Keratinocyte (primary cell): ENCODE results near the gene PES1. TPM values are rescaled to one million over a fixed set of nuclear protein-coding genes. Genes with fewer than 3 reads are reported as not detected.

Source experiments
- DNase-seq: peaks from one replicate; pipeline ENCODE4 v3.0.0-alpha.2; 2011; ENCODE audit warnings: low read depth, missing footprints, low spot score
- FAIRE-seq: peaks from 2 replicates; lab custom pipeline; 2011; peaks lifted over from hg19 to GRCh38; lab: Jason Lieb, UNC
- H2AFZ ChIP-seq: 2 replicates; pipeline ENCODE4 v1.6.0; 2012; ENCODE audit warnings: low read length, control low read depth, inconsistent platforms; ENCODE audit not compliant: control insufficient read depth
- H3K27ac ChIP-seq: 2 replicates; pipeline ENCODE4 v1.5.1; 2011; ENCODE audit warnings: low read length; ENCODE audit not compliant: control insufficient read depth, insufficient read depth
- H3K27me3 ChIP-seq: 3 replicates; pipeline ENCODE4 v1.6.0; 2011; ENCODE audit warnings: low read length; ENCODE audit not compliant: control insufficient read depth, insufficient read depth; ENCODE audit errors: extremely low read depth
- H3K36me3 ChIP-seq, 2 experiments: 2 replicates in 1 of 2; 3 replicates in 1 of 2; pipeline ENCODE4 v1.5.1; 2011; ENCODE audit warnings: low read length in 2 of 2, mild to moderate bottlenecking in 1 of 2; ENCODE audit not compliant: control insufficient read depth in 2 of 2, insufficient read depth in 2 of 2; ENCODE audit errors: extremely low read depth in 1 of 2
- H3K4me1 ChIP-seq: 3 replicates; pipeline ENCODE4 v1.5.1; 2011; ENCODE audit warnings: low read length; ENCODE audit not compliant: control insufficient read depth, insufficient read depth; ENCODE audit errors: extremely low read depth
- H3K4me2 ChIP-seq: 3 replicates; pipeline ENCODE4 v1.6.0; 2011; ENCODE audit warnings: low read depth, low read length; ENCODE audit not compliant: control insufficient read depth, insufficient read depth; ENCODE audit errors: extremely low read depth
- H3K4me3 ChIP-seq, 3 experiments: fragments of 200-600 bp in 1 of 3; sonication (generic) in 1 of 3; 2 replicates in 2 of 3; 3 replicates in 1 of 3; pipeline ENCODE4 v1.5.1; 2011 to 2016; ENCODE audit warnings: low read length in 3 of 3, mild to moderate bottlenecking in 3 of 3, control low read depth in 2 of 3, inconsistent platforms in 1 of 3, low read depth in 1 of 3, mixed read lengths in 1 of 3, mixed run types in 1 of 3, moderate library complexity in 1 of 3; ENCODE audit not compliant: control insufficient read depth in 2 of 3, insufficient read depth in 2 of 3; ENCODE audit errors: extremely low read depth in 1 of 3
- H3K79me2 ChIP-seq: 2 replicates; pipeline ENCODE4 v1.6.0; 2012; ENCODE audit warnings: low read length; ENCODE audit not compliant: control insufficient read depth, insufficient read depth
- H3K9ac ChIP-seq: 3 replicates; pipeline ENCODE4 v1.6.0; 2011; ENCODE audit warnings: low read length; ENCODE audit not compliant: control insufficient read depth, insufficient read depth; ENCODE audit errors: extremely low read depth
- H3K9me1 ChIP-seq: 3 replicates; pipeline ENCODE4 v1.6.0; 2011; ENCODE audit warnings: low read length; ENCODE audit not compliant: control insufficient read depth, insufficient read depth; ENCODE audit errors: extremely low read depth
- H3K9me3 ChIP-seq: 2 replicates; pipeline ENCODE4 v1.5.1; 2012; ENCODE audit warnings: low read depth, low read length; ENCODE audit not compliant: control insufficient read depth
- H4K20me1 ChIP-seq: 3 replicates; pipeline ENCODE4 v1.6.0; 2011; ENCODE audit warnings: low read length; ENCODE audit not compliant: control insufficient read depth, insufficient read depth; ENCODE audit errors: extremely low read depth
- CTCF ChIP-seq, 3 experiments: IDR thresholded peaks in 1 of 3; conservative IDR thresholded peaks in 1 of 3; optimal IDR thresholded peaks in 1 of 3; 2 replicates in 2 of 3; 3 replicates in 1 of 3; pipeline versions ENCODE3 to v1.5.1; 2011; ENCODE audit warnings: low read length in 3 of 3, mild to moderate bottlenecking in 3 of 3, moderate library complexity in 2 of 3, control low read depth in 1 of 3, inconsistent platforms in 1 of 3; ENCODE audit not compliant: insufficient read depth in 2 of 3; ENCODE audit errors: extremely low read depth in 1 of 3
- EZH2 ChIP-seq: IDR thresholded peaks from one replicate; pipeline ENCODE4 v1.6.1; 2012; ENCODE audit warnings: inconsistent platforms, mild to moderate bottlenecking, low read length, moderate library complexity
- dilution Hi-C: fragments of 300-500 bp; cut with MboI; formaldehyde crosslinking; loops from one replicate; pipeline ENCODE4 v1.7.0; 2020; ENCODE audit warnings: low sequenced_read_pairs; ENCODE audit not compliant: extremely low pct_ligation_motif_present
- polyA plus RNA-seq, 5 experiments: library from polyadenylated mRNA; depleted of rRNA in 3 of 5; stranded (reverse) in 3 of 5; stranded (forward) in 1 of 5; unstranded in 1 of 5; fragments of >200 nt; gene quantifications; 1 replicate in 1 of 5; 2 replicates in 3 of 5; 3 replicates in 1 of 5; pipeline versions ENCODE4 v1.2.1 to v1.2.3, GENCODE V29; 2011 to 2012; ENCODE audit warnings: missing spikeins in 2 of 5, low read depth in 1 of 5, low replicate concordance in 1 of 5

Gene PES1
- polyA plus RNA-seq, 1 donor (not counting 4 experiments of a cell fraction or from before 2014, with no cell fraction given), result 116 TPM

GRCh38 chr22:30556388-30556787 is 35.3 kb downstream of the PES1 start:
- no peak overlapping the region for H3K27ac ChIP-seq
- H3K4me3 ChIP-seq, result no peak overlapping the region
- dilution Hi-C loops, result no loop called here
- DNase-seq (no peak), FAIRE-seq (no peak)
- H3K36me3 ChIP-seq, result no peaks in the 10 kb centered on the region
- H3K4me1 ChIP-seq, result no peaks in the 10 kb centered on the region
- no peak for TF ChIP-seq EZH2
- TF ChIP-seq CTCF (optimal IDR thresholded peaks at IDR 0.05 in 1 of 3, IDR thresholded peaks at IDR 0.05 in 1 of 3, conservative IDR thresholded peaks at IDR 0.05 in 1 of 3; ENCODE audit: extremely low read depth in 1 of 3, insufficient read depth in 2 of 3, low read length in 3 of 3), result peak in 2 of 3 experiments; percentile 11 to 36
- H3K9ac ChIP-seq, result no peak overlapping the region
- H3K9me3 ChIP-seq, result no peaks in the 10 kb centered on the region
- no peaks in the 10 kb centered on the region for H4K20me1 ChIP-seq
- H3K4me2 ChIP-seq, result no peak overlapping the region
- H2AFZ ChIP-seq, result no peak overlapping the region
- H3K27me3 ChIP-seq, result no peaks in the 10 kb centered on the region
- H3K9me1 ChIP-seq, result no peaks in the 10 kb centered on the region
- no peaks in the 10 kb centered on the region for H3K79me2 ChIP-seq

- TF ChIP-seq CTCF (optimal IDR thresholded peaks at IDR 0.05 in 1 of 3, IDR thresholded peaks at IDR 0.05 in 1 of 3, conservative IDR thresholded peaks at IDR 0.05 in 1 of 3; ENCODE audit: extremely low read depth in 1 of 3, insufficient read depth in 2 of 3, low read length in 3 of 3) (peak in 1 of 3 experiments; percentile 15), EZH2 (no peak)
- H2AFZ ChIP-seq, result no peak overlapping the region
These were observed 36.2 kb downstream of the PES1 start for GRCh38 chr22:30555282-30556210.

More at GRCh38 chr22:30555282-30556210, 36.2 kb downstream of the PES1 start:
- no peaks in the 10 kb centered on the region for H3K9me3 ChIP-seq
- no peak overlapping the region for H3K27ac ChIP-seq
- H3K4me2 ChIP-seq, result no peak overlapping the region
- H3K4me1 ChIP-seq, result no peaks in the 10 kb centered on the region
- FAIRE-seq (no peak), DNase-seq (no peak)
- H3K4me3 ChIP-seq, result no peak overlapping the region
- no peaks in the 10 kb centered on the region for H3K36me3 ChIP-seq
- no peaks in the 10 kb centered on the region for H3K9me1 ChIP-seq
- dilution Hi-C loops, result no loop called here
- H3K9ac ChIP-seq, result no peak overlapping the region
- no peaks in the 10 kb centered on the region for H3K79me2 ChIP-seq
- H3K27me3 ChIP-seq, result no peaks in the 10 kb centered on the region
- H4K20me1 ChIP-seq, result no peaks in the 10 kb centered on the region
